Natural killer cell (primary cell): ENCODE measurements around the gene DNAJC25. TPM values are rescaled to one million over a fixed set of nuclear protein-coding genes. Genes with fewer than 3 reads are reported as not detected.

Experiments
- ATAC-seq, 3 donors: fragments of 150-1000 bp in 2 of 3; fragments of 200-7000 bp in 1 of 3; cut with Tn5 transposase; 1 replicate in 1 of 3; 2 replicates in 2 of 3; pipeline ENCODE4 v1.10.0; 2021; ENCODE audit warnings: mild to moderate bottlenecking in 2 of 3, moderate library complexity in 2 of 3
- DNase-seq, 2 donors: peaks; one replicate each; pipeline versions ENCODE4 v3.0.0 to v3.0.0-alpha.2; 2013 to 2021; ENCODE audit warnings: mixed read lengths in 1 of 2
- H3K27ac ChIP-seq: one replicate; pipeline ENCODE4 v1.5.1; 2013; ENCODE audit warnings: mild to moderate bottlenecking, low read length
- H3K27me3 ChIP-seq: one replicate; pipeline ENCODE4 v1.6.1; 2013; ENCODE audit warnings: low read length; ENCODE audit not compliant: control insufficient read depth, insufficient read depth
- H3K36me3 ChIP-seq: one replicate; pipeline ENCODE4 v1.6.1; 2013; ENCODE audit warnings: low read length; ENCODE audit not compliant: control insufficient read depth, insufficient read depth
- H3K4me1 ChIP-seq: one replicate; pipeline ENCODE4 v1.6.1; 2013; ENCODE audit warnings: low read length; ENCODE audit not compliant: control insufficient read depth, insufficient read depth
- H3K4me3 ChIP-seq: one replicate; pipeline ENCODE4 v1.5.1; 2013; ENCODE audit warnings: low read length
- H3K9me3 ChIP-seq: one replicate; pipeline ENCODE4 v1.6.1; 2013; ENCODE audit warnings: low read length; ENCODE audit not compliant: control insufficient read depth, insufficient read depth
- H3K27ac Mint-ChIP-seq, 2 donors: one replicate each; pipeline ENCODE4 v1.8.0; 2022; ENCODE audit warnings: mild to moderate bottlenecking in 2 of 2, mixed read lengths in 2 of 2, moderate library complexity in 1 of 2
- H3K27me3 Mint-ChIP-seq, 2 donors: one replicate each; pipeline ENCODE4 v1.8.0; 2022; ENCODE audit warnings: low read depth in 2 of 2, mixed read lengths in 2 of 2
- H3K36me3 Mint-ChIP-seq: one replicate; pipeline ENCODE4 v1.8.0; 2022; ENCODE audit warnings: mixed read lengths
- H3K4me1 Mint-ChIP-seq, 2 donors: one replicate each; pipeline ENCODE4 v1.8.0; 2022; ENCODE audit warnings: mixed read lengths in 2 of 2
- H3K4me3 Mint-ChIP-seq: one replicate; pipeline ENCODE4 v1.8.0; 2022; ENCODE audit warnings: mild to moderate bottlenecking, moderate library complexity, mixed read lengths
- H3K9me3 Mint-ChIP-seq, 2 donors: one replicate each; pipeline ENCODE4 v1.8.0; 2022; ENCODE audit warnings: mixed read lengths in 2 of 2
- WGBS: methylation state at CpG from one replicate; pipeline ENCODE4 v1.1.7; 2013; ENCODE audit warnings: missing lambda C conversion rate; ENCODE audit not compliant: insufficient coverage; 5-methylcytosine and 5-hydroxymethylcytosine counted together
- intact Hi-C: fragments of 100-400 bp; cut with micrococcal nuclease; formaldehyde crosslinking; loops from one replicate; pipeline ENCODE4 v1.14.2; 2022
- total RNA-seq, 4 donors: library from RNA; stranded (reverse); fragments of 120-200 nt in 1 of 4; gene quantifications; one replicate each; pipeline versions ENCODE4 v1.2.3 to v1.2.4, GENCODE V29; 2013 to 2022
- TF ChIP-seq, protein P1 (sequence below): fragments of 200-600 bp; IDR thresholded peaks from one replicate; pipeline ENCODE4 v1.8.0; 2022; ENCODE audit warnings: antibody characterized with exemption

Gene DNAJC25
- total RNA-seq, 3 donors from 2014 or later (not counting 1 experiment from before 2014, with no cell fraction given): 5.1 to 5.9 (median 5.7) TPM

- H3K36me3 Mint-ChIP-seq: no peaks in the 10 kb centered on the region
- H3K9me3 Mint-ChIP-seq: no peaks in the 10 kb centered on the region
- H3K4me3 Mint-ChIP-seq: peak overlapping the region; percentile 91
- peak in 1 of 2 donors; percentile 13 for DNase-seq
- WGBS: 9% methylated on average over 3 of the region's 5 CpGs
- peaks cover 38 to 40% of the 10 kb centered on the region in 2 donors for H3K4me1 Mint-ChIP-seq
- peak overlapping the region; percentile 88 for H3K27ac ChIP-seq
- ATAC-seq: no peak
- no peaks in the 10 kb centered on the region for H3K9me3 ChIP-seq
- no peaks in the 10 kb centered on the region for H3K27me3 Mint-ChIP-seq
- peaks cover 14% of the 10 kb centered on the region for H3K4me1 ChIP-seq
- TF ChIP-seq, protein P1, sequence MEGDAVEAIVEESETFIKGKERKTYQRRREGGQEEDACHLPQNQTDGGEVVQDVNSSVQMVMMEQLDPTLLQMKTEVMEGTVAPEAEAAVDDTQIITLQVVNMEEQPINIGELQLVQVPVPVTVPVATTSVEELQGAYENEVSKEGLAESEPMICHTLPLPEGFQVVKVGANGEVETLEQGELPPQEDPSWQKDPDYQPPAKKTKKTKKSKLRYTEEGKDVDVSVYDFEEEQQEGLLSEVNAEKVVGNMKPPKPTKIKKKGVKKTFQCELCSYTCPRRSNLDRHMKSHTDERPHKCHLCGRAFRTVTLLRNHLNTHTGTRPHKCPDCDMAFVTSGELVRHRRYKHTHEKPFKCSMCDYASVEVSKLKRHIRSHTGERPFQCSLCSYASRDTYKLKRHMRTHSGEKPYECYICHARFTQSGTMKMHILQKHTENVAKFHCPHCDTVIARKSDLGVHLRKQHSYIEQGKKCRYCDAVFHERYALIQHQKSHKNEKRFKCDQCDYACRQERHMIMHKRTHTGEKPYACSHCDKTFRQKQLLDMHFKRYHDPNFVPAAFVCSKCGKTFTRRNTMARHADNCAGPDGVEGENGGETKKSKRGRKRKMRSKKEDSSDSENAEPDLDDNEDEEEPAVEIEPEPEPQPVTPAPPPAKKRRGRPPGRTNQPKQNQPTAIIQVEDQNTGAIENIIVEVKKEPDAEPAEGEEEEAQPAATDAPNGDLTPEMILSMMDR: no peak
- intact Hi-C loops: loop anchor here (5.0 kb wide), 1 partner anchor 1085 kb away; the partner anchor contains the start of gene INIP
- peak overlapping the region; percentile 89 to 93 for H3K27ac Mint-ChIP-seq
- H3K27me3 ChIP-seq: no peaks in the 10 kb centered on the region
- H3K36me3 ChIP-seq: no peaks in the 10 kb centered on the region
- peak overlapping the region; percentile 56 for H3K4me3 ChIP-seq
Observed at GRCh38 chr9:111632060-111632459, 926 bp downstream of the DNAJC25 start.

DNA sequence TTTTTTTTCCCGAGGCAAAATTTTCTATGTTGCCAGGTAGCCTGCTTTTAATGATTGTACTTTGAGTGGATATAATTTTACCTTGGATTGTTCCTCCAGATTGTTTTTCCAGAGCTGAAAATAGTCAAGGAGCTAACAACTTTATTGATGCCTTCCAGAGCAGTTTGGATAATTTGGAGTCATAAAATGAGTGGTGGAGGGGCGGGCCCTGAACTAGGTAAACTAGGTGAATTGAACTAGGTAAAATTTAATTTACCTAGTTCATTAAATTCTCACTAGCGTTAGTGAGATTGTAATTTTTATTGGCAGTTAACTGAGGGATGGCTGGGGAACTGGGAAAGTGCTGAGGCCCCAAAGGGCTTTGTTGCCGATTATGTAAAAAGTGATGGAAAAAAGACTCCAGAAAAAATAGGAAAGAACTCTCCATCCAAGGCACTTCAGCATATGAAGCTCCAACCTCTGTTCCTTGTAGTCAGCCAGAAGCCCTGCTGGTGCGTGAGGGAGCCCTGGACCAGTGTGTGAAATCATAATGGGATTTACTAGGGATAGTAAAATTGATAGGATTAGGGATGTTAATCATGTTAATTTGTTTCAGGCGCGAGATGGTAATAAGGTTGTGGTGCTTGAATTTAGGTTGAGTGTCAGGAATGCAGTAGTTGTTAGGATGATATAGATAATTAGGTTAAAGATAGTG lies 1.7 kb downstream of the DNAJC25 start:
- DNase-seq: no peak
- intact Hi-C loops: loop anchor here (5.0 kb wide), 1 partner anchor 1084 kb away; the partner anchor contains the start of gene INIP
- Histone ChIP-seq H3K9me3 (no peaks in the 10 kb centered on the region), H3K4me3 (no peak overlapping the region), H3K4me1 (peaks cover 14% of the 10 kb centered on the region), H3K36me3 (no peaks in the 10 kb centered on the region), H3K27me3 (no peaks in the 10 kb centered on the region), H3K27ac (no peak overlapping the region)
- TF ChIP-seq, protein P1: no peak
- WGBS: 85% methylated on average over 5 of the region's 7 CpGs
- Mint-ChIP-seq H3K4me1 (peaks cover 38 to 40% of the 10 kb centered on the region in 2 donors), H3K36me3 (no peaks in the 10 kb centered on the region), H3K27ac (peak overlapping the region; percentile 89 to 93), H3K27me3 (no peaks in the 10 kb centered on the region), H3K9me3 (no peaks in the 10 kb centered on the region), H3K4me3 (peak overlapping the region; percentile 91)
- ATAC-seq: no peak

DNA sequence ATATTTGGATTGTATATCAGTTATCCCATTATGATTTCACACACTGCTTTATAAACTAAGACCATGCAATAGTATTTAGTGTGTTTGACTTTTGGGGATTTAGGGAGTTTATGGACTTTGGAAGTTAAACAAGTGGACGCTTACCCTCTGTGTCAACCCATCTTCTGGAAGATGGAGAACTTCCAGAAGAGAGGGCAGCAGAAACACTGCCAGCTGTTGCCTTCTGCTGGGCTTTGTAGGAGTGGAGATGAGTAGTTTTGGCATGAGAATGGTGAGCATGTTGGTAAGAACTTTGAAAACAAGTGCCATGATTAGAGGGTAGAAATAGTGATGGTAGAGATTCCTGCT lies 2.2 kb downstream of the DNAJC25 start:
- H3K9me3 ChIP-seq: no peaks in the 10 kb centered on the region
- no peak overlapping the region for H3K4me3 ChIP-seq
- no peak overlapping the region for H3K4me3 Mint-ChIP-seq
- H3K4me1 Mint-ChIP-seq: peaks cover 38 to 40% of the 10 kb centered on the region in 2 donors
- peaks cover 14% of the 10 kb centered on the region for H3K4me1 ChIP-seq
- H3K27ac Mint-ChIP-seq: peak overlapping the region in 1 of 2 donors; percentile 55
- no peak overlapping the region for H3K27ac ChIP-seq
- TF ChIP-seq, protein P1: no peak
- no peak for DNase-seq
- WGBS: 95% methylated on average over 1 of the region's 1 CpG
- intact Hi-C loops: loop anchor here (5.0 kb wide), 1 partner anchor 1084 kb away; the partner anchor contains the start of gene INIP
- no peaks in the 10 kb centered on the region for H3K27me3 ChIP-seq
- H3K36me3 Mint-ChIP-seq: no peaks in the 10 kb centered on the region
- no peaks in the 10 kb centered on the region for H3K27me3 Mint-ChIP-seq
- ATAC-seq: no peak
- H3K36me3 ChIP-seq: no peaks in the 10 kb centered on the region
- no peaks in the 10 kb centered on the region for H3K9me3 Mint-ChIP-seq
